ENCODE measurements around the gene OR2A5.

DNA sequence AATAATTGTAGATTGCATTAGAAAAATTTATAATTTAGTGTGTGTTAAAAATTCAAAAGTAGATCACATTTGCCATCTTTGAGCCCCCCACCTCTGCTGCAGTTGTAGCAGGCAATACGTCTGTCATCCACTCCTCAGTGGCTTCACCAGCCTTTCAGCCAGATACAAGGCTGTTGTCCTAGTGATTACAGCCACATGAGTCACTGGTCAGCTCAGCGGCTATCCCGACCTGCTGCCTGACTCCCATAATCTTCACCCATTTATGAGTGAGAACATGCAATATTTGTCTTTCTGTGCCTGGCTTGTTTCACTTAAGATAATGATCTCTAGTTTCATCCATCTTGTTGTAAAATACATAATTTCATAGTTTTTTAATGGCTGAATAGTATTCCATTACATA lies 9.2 kb downstream of the OR2A5 start:
- TF ChIP-seq CTCF (IDR thresholded peaks at IDR 0.05 in 8 of 11, conservative IDR thresholded peaks at IDR 0.05 in 3 of 11) (no peak), POLR2A (IDR thresholded peaks at IDR 0.05) (no peak), POLR2AphosphoS5 (IDR thresholded peaks at IDR 0.05) (no peak)
